Mammary epithelial cell (primary cell): ENCODE results near the gene ZFP69B.

Experiments
- EZH2 ChIP-seq: IDR thresholded peaks from 2 replicates; pipeline ENCODE4 v1.6.1; 2012; ENCODE audit warnings: low read length, inconsistent platforms, borderline replicate concordance
- TF ChIP-seq, protein P1 (sequence below), 2 donors: IDR thresholded peaks in 1 of 2; conservative IDR thresholded peaks in 1 of 2; 2 replicates each; pipeline ENCODE4 v1.5.1; 2011 to 2012; ENCODE audit warnings: inconsistent platforms in 2 of 2, low read length in 2 of 2, mild to moderate bottlenecking in 2 of 2, control low read depth in 1 of 2, low read depth in 1 of 2; ENCODE audit not compliant: insufficient read depth in 1 of 2; ENCODE audit errors: extremely low read depth in 1 of 2

DNA sequence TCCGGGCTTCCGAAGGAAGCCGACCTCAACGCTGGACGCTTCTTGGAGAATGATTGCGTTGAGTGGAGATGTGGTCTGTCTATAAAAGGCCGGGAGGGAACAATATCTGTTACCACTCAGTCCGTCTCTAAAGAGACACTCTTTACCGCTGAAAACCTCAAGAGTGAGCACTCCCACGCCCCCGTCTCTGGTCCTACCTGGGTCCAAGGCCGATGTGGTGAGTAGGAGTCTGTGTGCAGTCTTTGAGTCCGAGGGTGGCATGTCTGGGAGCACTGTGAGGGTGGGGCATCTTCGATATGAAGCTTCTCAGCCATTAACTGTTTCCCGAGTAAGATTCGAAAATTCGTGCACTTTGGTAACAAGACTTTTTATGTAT, 27.4 kb downstream of the ZFP69B start:
- TF ChIP-seq, protein P1, sequence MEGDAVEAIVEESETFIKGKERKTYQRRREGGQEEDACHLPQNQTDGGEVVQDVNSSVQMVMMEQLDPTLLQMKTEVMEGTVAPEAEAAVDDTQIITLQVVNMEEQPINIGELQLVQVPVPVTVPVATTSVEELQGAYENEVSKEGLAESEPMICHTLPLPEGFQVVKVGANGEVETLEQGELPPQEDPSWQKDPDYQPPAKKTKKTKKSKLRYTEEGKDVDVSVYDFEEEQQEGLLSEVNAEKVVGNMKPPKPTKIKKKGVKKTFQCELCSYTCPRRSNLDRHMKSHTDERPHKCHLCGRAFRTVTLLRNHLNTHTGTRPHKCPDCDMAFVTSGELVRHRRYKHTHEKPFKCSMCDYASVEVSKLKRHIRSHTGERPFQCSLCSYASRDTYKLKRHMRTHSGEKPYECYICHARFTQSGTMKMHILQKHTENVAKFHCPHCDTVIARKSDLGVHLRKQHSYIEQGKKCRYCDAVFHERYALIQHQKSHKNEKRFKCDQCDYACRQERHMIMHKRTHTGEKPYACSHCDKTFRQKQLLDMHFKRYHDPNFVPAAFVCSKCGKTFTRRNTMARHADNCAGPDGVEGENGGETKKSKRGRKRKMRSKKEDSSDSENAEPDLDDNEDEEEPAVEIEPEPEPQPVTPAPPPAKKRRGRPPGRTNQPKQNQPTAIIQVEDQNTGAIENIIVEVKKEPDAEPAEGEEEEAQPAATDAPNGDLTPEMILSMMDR (conservative IDR thresholded peaks at IDR 0.05 in 1 of 2, IDR thresholded peaks at IDR 0.05 in 1 of 2; ENCODE audit: extremely low read depth in 1 of 2, insufficient read depth in 1 of 2, low read depth in 1 of 2, low read length in 2 of 2), result no peak
- TF ChIP-seq EZH2, result no peak
